HL-60 (cell line): Measurements from ENCODE around the gene CPVL.

Experiments
- CTCF ChIP-seq: IDR thresholded peaks from one replicate; pipeline ENCODE4 v1.5.1; 2011; ENCODE audit warnings: low read length, control low read depth, inconsistent platforms; ENCODE audit not compliant: insufficient read depth
- POLR2AphosphoS5 ChIP-seq: IDR thresholded peaks from 2 replicates; pipeline ENCODE4 v1.6.1; 2012; ENCODE audit warnings: low read depth
- REST ChIP-seq: IDR thresholded peaks from 2 replicates; pipeline ENCODE4 v1.6.1; 2012; ENCODE audit warnings: low read depth; ENCODE audit not compliant: insufficient replicate concordance
- SPI1 ChIP-seq: IDR thresholded peaks from 2 replicates; pipeline ENCODE4 v1.6.1; 2012; ENCODE audit warnings: low read depth, mild to moderate bottlenecking, borderline replicate concordance

- TF ChIP-seq CTCF (no peak), REST (no peak), SPI1 (no peak), POLR2AphosphoS5 (no peak)
Observed at GRCh38 chr7:29109358-29109757, 37.0 kb downstream of the CPVL start.
